ENCODE measurements around the gene ACY1.

DNA sequence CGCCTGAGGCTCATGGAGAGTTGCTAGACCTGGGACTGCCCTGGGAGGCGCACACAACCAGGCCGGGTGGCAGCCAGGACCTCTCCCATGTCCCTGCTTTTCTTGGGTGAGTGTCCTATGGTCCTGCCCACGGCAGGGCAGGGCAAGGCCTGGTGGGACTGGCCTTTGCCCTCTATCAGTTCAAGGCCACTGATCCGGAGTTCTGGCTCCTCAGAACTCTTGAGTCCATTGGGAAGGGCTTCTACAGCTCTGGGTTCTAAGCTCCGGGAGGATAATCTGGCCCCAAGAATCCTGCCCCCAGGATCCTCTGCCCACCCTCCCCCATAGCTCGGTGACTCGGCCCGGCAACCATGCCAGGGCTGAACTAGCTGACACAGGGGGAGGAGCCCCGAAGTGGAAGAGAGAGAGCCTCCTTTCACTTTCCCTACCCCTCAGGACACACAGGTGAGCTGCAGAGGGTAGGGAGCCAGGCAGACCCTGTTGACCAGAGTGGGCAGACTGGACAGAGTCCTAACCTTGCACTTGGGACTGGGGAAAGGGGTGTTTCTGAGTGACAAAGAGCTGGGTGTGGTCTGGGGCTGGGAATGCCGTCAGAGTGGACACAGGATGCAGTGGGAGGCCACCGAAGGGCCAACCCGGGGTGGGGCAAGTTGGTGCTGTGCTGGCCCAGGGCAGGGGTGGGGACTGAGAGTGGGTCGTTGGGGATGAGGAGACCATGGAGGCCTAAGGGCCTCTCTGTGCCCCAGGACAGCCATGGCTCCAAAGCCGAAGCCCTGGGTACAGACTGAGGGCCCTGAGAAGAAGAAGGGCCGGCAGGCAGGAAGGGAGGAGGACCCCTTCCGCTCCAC, 40.5 kb upstream of the ACY1 start:
- TF ChIP-seq SUZ12 (IDR thresholded peaks at IDR 0.05; ENCODE audit: extremely low read depth, insufficient read depth, insufficient read length) (no peak), ZNF274 (IDR thresholded peaks at IDR 0.05; ENCODE audit: low read depth, low read length) (no peak), YY1 (IDR thresholded peaks at IDR 0.05; ENCODE audit: insufficient read depth, insufficient read length) (no peak)
